Panc1 (cell line): ENCODE measurements around the gene DDX17. TPM values are rescaled to one million over a fixed set of nuclear protein-coding genes. Genes with fewer than 3 reads are reported as not detected.
A peak's percentile ranks its signal among the peaks of the same experiment; 100 is the strongest.

Source experiments
- ATAC-seq: fragments of 200-7000 bp; cut with Tn5 transposase; 2 replicates; pipeline ENCODE4 v1.9.1; 2020; ENCODE audit warnings: mild to moderate bottlenecking, moderate library complexity
- BruUV-seq: library from RNA; stranded (reverse); fragments of 400-500 nt; replicated peaks from 2 replicates; lab custom pipeline; 2021; lab: Mats Ljungman, UMichigan
- CTCF ChIA-PET: fragments of 300-600 bp; sonication (Branson Sonifier 250); formaldehyde crosslinking; loops from one replicate; lab custom pipeline; 2022; ENCODE audit warnings: antibody characterized with exemption; lab: Charles Lee
- POLR2A ChIA-PET: fragments of 300-600 bp; sonication (Branson Sonifier 250); formaldehyde crosslinking; loops from one replicate; lab custom pipeline; 2022; ENCODE audit warnings: antibody characterized with exemption; lab: Charles Lee
- DNase-seq: peaks from one replicate; pipeline ENCODE4 v3.0.0-alpha.2; 2010; ENCODE audit warnings: low read depth, low spot score
- H3K27ac ChIP-seq: 2 replicates; pipeline ENCODE4 v1.5.1; 2011; ENCODE audit warnings: mild to moderate bottlenecking, low read length, inconsistent platforms
- H3K27me3 ChIP-seq: fragments of 200-500 bp; sonication (Bioruptor generic); 2 replicates; pipeline ENCODE4 v1.6.0; 2014; ENCODE audit warnings: low read length, inconsistent platforms; ENCODE audit not compliant: control insufficient read depth, insufficient read depth
- H3K36me3 ChIP-seq: fragments of 200-500 bp; sonication (Bioruptor generic); 2 replicates; pipeline ENCODE4 v1.5.1; 2014; ENCODE audit warnings: inconsistent platforms, mild to moderate bottlenecking, low read length, moderate library complexity; ENCODE audit not compliant: control insufficient read depth, insufficient read depth
- H3K4me1 ChIP-seq: 2 replicates; pipeline ENCODE4 v1.5.1; 2011; ENCODE audit warnings: inconsistent platforms, mild to moderate bottlenecking, low read length, moderate library complexity; ENCODE audit not compliant: control insufficient read depth, insufficient read depth
- H3K4me3 ChIP-seq, 2 experiments: 2 replicates each; pipeline ENCODE4 v1.5.1; 2011 to 2012; ENCODE audit warnings: low read depth in 2 of 2, low read length in 2 of 2, mild to moderate bottlenecking in 2 of 2, inconsistent platforms in 1 of 2, moderate library complexity in 1 of 2
- H3K9me3 ChIP-seq: fragments of 200-500 bp; sonication (Bioruptor generic); 2 replicates; pipeline ENCODE4 v1.5.1; 2014; ENCODE audit warnings: low read depth, mild to moderate bottlenecking, inconsistent platforms, low read length, moderate library complexity; ENCODE audit not compliant: control insufficient read depth, insufficient read depth
- POLR2AphosphoS5 ChIP-seq: IDR thresholded peaks from 2 replicates; pipeline ENCODE4 v1.6.1; 2012; ENCODE audit warnings: mild to moderate bottlenecking, low read depth, low read length, moderate library complexity
- SIN3A ChIP-seq: IDR thresholded peaks from 2 replicates; pipeline ENCODE4 v1.6.1; 2012; ENCODE audit warnings: low read depth, mild to moderate bottlenecking, low read length, moderate library complexity, borderline replicate concordance; ENCODE audit not compliant: insufficient read depth
- TCF7L2 ChIP-seq: IDR thresholded peaks from 2 replicates; pipeline ENCODE4 v1.6.1; 2011; ENCODE audit warnings: mild to moderate bottlenecking, low read depth, low read length, inconsistent platforms
- in situ Hi-C: cut with HindIII; loops from 2 replicates; pipeline ENCODE4 v1.10.0; 2016; ENCODE audit warnings: low sequenced_read_pairs, low pct_unique_long_range_greater_than_20kb
- intact Hi-C: fragments of 100-400 bp; cut with micrococcal nuclease; formaldehyde crosslinking; loops from one replicate; pipeline ENCODE4 v1.10.0; 2022; ENCODE audit not compliant: unreplicated experiment
- total RNA-seq: library from RNA; stranded (reverse); gene quantifications from one replicate; pipeline ENCODE4 v1.2.1, GENCODE V29; 2021; ENCODE audit not compliant: unreplicated experiment
- TF ChIP-seq, protein P1 (sequence below), 2 experiments: IDR thresholded peaks; 2 replicates each; pipeline ENCODE4 v1.6.1; 2011 to 2012; ENCODE audit warnings: low read depth in 2 of 2, control low read depth in 1 of 2, low read length in 1 of 2, mild to moderate bottlenecking in 1 of 2, moderate library complexity in 1 of 2; ENCODE audit not compliant: insufficient read depth in 1 of 2
- TF ChIP-seq, protein P2 (sequence below): fragments of 450-650 bp; IDR thresholded peaks from 2 replicates; pipeline ENCODE4 v1.5.1; 2017; ENCODE audit warnings: mild to moderate bottlenecking

Gene DDX17
- total RNA-seq, 1 experiment from 2014 or later, result 277 TPM

DNA sequence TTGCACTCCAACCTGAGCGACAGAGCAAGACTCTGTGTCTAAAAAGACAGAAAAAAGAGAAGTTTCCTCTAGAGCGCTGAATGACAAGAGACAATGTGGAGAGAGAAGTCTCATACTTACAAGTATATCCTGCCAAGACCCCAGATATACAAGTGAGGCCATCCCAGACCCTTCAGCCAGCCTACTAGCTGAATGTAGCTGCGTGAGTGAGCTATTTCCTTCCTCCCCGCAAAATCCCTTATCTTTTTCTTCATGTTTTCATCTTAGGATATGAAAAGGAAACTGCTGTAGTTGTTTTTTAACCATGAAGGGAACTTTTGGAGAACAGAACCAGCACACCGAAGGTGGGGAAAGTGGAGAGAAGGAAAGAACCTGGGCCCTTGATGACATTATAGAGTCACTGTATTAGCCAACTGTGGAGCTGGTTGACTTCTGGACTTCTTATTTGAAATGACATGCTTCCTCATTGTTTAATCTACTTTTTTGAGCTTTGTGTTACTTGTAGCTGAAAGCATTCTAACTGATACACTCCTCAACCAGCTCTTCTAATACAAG is 4.4 kb upstream of the DDX17 start:
- Histone ChIP-seq H3K27me3 (no peaks in the 10 kb centered on the region), H3K9me3 (no peaks in the 10 kb centered on the region), H3K4me1 (peaks cover 4% of the 10 kb centered on the region; the same call in 1 of the 2 replicates), H3K4me3 (no peak overlapping the region), H3K36me3 (no peaks in the 10 kb centered on the region; the same call in 1 of the 2 replicates), H3K27ac (no peak overlapping the region)
- BruUV-seq, result no TSS peak
- DNase-seq (no peak), ATAC-seq (no peak)
- in situ Hi-C loops, result no loop called here
- CTCF ChIA-PET, result no interaction called here
- POLR2A ChIA-PET, result no interaction called here
- TF ChIP-seq, protein P1, sequence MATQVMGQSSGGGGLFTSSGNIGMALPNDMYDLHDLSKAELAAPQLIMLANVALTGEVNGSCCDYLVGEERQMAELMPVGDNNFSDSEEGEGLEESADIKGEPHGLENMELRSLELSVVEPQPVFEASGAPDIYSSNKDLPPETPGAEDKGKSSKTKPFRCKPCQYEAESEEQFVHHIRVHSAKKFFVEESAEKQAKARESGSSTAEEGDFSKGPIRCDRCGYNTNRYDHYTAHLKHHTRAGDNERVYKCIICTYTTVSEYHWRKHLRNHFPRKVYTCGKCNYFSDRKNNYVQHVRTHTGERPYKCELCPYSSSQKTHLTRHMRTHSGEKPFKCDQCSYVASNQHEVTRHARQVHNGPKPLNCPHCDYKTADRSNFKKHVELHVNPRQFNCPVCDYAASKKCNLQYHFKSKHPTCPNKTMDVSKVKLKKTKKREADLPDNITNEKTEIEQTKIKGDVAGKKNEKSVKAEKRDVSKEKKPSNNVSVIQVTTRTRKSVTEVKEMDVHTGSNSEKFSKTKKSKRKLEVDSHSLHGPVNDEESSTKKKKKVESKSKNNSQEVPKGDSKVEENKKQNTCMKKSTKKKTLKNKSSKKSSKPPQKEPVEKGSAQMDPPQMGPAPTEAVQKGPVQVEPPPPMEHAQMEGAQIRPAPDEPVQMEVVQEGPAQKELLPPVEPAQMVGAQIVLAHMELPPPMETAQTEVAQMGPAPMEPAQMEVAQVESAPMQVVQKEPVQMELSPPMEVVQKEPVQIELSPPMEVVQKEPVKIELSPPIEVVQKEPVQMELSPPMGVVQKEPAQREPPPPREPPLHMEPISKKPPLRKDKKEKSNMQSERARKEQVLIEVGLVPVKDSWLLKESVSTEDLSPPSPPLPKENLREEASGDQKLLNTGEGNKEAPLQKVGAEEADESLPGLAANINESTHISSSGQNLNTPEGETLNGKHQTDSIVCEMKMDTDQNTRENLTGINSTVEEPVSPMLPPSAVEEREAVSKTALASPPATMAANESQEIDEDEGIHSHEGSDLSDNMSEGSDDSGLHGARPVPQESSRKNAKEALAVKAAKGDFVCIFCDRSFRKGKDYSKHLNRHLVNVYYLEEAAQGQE (IDR thresholded peaks at IDR 0.05; ENCODE audit: insufficient read depth in 1 of 2, low read depth in 2 of 2, low read length in 1 of 2), result no peak
- TF ChIP-seq SIN3A, result no peak
- TF ChIP-seq TCF7L2, result no peak
- TF ChIP-seq POLR2AphosphoS5, result no peak
- TF ChIP-seq, protein P2, sequence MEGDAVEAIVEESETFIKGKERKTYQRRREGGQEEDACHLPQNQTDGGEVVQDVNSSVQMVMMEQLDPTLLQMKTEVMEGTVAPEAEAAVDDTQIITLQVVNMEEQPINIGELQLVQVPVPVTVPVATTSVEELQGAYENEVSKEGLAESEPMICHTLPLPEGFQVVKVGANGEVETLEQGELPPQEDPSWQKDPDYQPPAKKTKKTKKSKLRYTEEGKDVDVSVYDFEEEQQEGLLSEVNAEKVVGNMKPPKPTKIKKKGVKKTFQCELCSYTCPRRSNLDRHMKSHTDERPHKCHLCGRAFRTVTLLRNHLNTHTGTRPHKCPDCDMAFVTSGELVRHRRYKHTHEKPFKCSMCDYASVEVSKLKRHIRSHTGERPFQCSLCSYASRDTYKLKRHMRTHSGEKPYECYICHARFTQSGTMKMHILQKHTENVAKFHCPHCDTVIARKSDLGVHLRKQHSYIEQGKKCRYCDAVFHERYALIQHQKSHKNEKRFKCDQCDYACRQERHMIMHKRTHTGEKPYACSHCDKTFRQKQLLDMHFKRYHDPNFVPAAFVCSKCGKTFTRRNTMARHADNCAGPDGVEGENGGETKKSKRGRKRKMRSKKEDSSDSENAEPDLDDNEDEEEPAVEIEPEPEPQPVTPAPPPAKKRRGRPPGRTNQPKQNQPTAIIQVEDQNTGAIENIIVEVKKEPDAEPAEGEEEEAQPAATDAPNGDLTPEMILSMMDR, result no peak
- intact Hi-C loops, result no loop called here

DNA sequence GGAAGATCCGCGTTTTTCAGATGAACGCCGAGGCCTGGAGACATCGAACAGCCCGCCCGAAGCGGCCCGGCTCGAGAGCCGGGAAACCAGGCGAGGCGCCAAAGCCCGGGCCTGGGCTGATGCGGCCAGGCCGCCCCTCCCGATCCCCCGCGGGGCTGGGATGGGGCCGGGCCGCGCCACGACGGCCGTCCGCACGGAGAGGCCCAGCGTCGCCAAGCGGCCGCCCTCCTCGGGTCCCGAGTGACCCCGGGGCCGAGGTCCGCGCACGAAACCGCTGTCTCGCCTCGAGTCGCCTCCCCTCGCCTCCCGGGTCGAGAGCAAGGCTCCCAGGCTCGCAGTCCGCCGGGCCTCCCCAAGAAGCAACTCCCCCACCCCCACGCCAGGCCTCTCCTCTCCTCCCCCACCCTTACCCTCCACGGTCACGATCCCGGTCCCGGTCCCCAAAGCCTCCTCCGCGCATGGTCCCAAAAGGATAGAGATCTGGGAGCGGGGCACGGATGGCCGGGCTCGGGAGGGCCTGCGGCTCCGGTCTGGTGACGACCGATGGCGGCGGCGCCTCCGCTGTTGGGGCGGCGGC is 482 bp downstream of the DDX17 start:
- Histone ChIP-seq H3K9me3 (no peaks in the 10 kb centered on the region), H3K4me3 (peak overlapping the region; percentile 74 to 83), H3K27ac (peak overlapping the region; percentile 98), H3K36me3 (peaks cover 27% of the 10 kb centered on the region), H3K27me3 (no peaks in the 10 kb centered on the region), H3K4me1 (peaks cover 8% of the 10 kb centered on the region; the same call in 1 of the 2 replicates)
- intact Hi-C loops, result no loop called here
- ChIA-PET POLR2A (no interaction called here), CTCF (no interaction called here)
- peak; percentile 67 for ATAC-seq
- no peak for TF ChIP-seq TCF7L2
- TF ChIP-seq SIN3A, result no peak
- TF ChIP-seq, protein P2, result no peak
- TF ChIP-seq, protein P1 (IDR thresholded peaks at IDR 0.05; ENCODE audit: insufficient read depth in 1 of 2, low read depth in 2 of 2, low read length in 1 of 2), result no peak
- no peak; the same call in 1 of the 2 replicates for TF ChIP-seq POLR2AphosphoS5
- BruUV-seq, result no TSS peak
- in situ Hi-C loops, result no loop called here
- DNase-seq, result no peak
